Esophagus squamous epithelium (tissue), 5 donors: ENCODE measurements around the gene ADAMTS2. TPM values are rescaled to one million over a fixed set of nuclear protein-coding genes. Genes with fewer than 3 reads are reported as not detected.
"Not testable (repeated sequence)": the region's sequence is repeated elsewhere in the genome, so short reads cannot be mapped to it uniquely, and the experiment has no call there.

ENCODE experiments used
- DNase-seq: peaks from one replicate; lab custom pipeline; 2025; lab: John Stamatoyannopoulos, UW
- H3K27ac ChIP-seq, 4 donors: fragments of 200-600 bp; sonication (generic); one replicate each; pipeline ENCODE4 v1.5.1; 2016 to 2019; ENCODE audit warnings: mild to moderate bottlenecking in 1 of 4
- H3K27me3 ChIP-seq, 4 donors: fragments of 200-600 bp; sonication (generic); 1 replicate in 3 of 4; 2 replicates in 1 of 4; pipeline versions ENCODE4 v1.5.1 to v1.6.0; 2017 to 2021; ENCODE audit warnings: antibody characterized with exemption in 1 of 4
- H3K36me3 ChIP-seq, 3 donors: fragments of 200-600 bp; sonication (generic); one replicate each; pipeline ENCODE4 v1.5.1; 2016 to 2019
- H3K4me1 ChIP-seq, 3 donors: fragments of 200-600 bp; sonication (generic); one replicate each; pipeline ENCODE4 v1.5.1; 2017 to 2019
- H3K4me3 ChIP-seq, 4 donors: fragments of 200-600 bp; sonication (generic); 1 replicate in 3 of 4; 2 replicates in 1 of 4; pipeline ENCODE4 v1.5.1; 2016 to 2019; ENCODE audit warnings: mild to moderate bottlenecking in 2 of 4, moderate library complexity in 1 of 4
- H3K9me3 ChIP-seq, 3 donors: fragments of 200-600 bp; sonication (generic); one replicate each; pipeline ENCODE4 v1.5.1; 2016 to 2019
- CTCF ChIP-seq, 6 experiments: fragments of 450-650 bp in 4 of 6; fragments of 200-600 bp in 2 of 6; sonication (generic) in 2 of 6; IDR thresholded peaks; one replicate each; pipeline ENCODE4 v1.5.1; 2016 to 2019; ENCODE audit warnings: antibody characterized with exemption in 6 of 6, mild to moderate bottlenecking in 4 of 6, moderate library complexity in 4 of 6
- POLR2A ChIP-seq, 4 donors: fragments of 450-650 bp; IDR thresholded peaks; one replicate each; pipeline ENCODE4 v1.6.1; 2017; ENCODE audit warnings: antibody characterized with exemption in 4 of 4, mild to moderate bottlenecking in 4 of 4, moderate library complexity in 3 of 4
- WGBS, 2 donors: methylation state at CpG; one replicate each; pipeline ENCODE4 v1.1.5; 2018; 5-methylcytosine and 5-hydroxymethylcytosine counted together
- intact Hi-C: fragments of 100-400 bp; cut with DNase I; formaldehyde crosslinking; loops from one replicate; pipeline ENCODE4 v1.15.0; 2022
- total RNA-seq, 4 donors: library from RNA; depleted of rRNA; stranded (reverse); fragments of >200 nt; gene quantifications; one replicate each; pipeline ENCODE4 v1.1.0, GENCODE V29; 2016
- donor health status: DM: yes; HTN: yes; CAD: no.

Gene ADAMTS2
- total RNA-seq, 4 donors from 2014 or later: 1.3 to 10.3 (median 5.2) TPM

DNA sequence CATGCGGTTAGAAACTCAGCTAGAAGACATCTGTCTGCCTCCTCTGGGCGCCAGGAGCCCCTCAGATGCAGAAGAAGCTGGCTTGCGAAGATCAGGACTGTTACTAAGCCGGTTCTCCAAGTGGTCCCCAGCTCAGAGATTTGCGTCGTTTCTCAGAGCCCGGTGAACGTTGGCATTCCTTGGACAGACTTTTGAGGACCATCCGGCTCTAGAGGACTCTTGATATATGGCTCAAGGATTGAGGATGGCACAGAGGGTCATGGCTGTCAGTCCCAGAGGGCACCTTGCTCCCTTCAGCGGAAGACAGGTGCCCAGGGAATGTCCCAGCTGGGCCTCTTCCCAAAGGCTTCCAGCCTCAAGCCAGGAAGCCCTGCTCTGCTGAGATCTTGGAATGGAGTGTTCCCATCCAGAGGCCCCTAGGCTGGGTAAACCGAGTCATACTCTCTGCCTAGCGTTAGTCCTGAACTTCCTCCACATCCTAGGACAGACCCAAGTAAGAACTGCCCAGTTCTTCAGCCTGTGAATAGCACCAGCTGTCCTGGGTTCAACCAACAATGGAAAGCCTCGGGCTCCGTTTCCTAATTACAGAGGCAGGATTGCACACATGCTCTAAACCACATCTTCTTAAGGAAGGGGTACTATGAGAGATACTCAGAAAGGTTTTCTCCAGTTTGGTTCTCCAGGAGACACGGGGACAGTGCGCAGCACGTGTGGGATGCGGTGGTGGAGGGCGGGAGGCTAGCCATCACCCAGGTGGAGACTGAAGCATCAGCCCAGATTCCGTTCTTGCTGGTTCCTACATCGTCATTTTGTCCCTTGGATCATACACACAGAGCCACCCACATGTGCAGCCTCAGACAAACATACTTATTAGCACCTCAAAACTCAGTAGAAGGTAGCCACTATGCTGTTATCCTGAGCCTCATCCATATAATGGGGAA lies 233.7 kb downstream of the ADAMTS2 start:
- no peak for TF ChIP-seq CTCF (IDR thresholded peaks at IDR 0.05)
- no peak for TF ChIP-seq POLR2A (IDR thresholded peaks at IDR 0.05)
- peaks cover 0 to 10% (median 0%) of the 10 kb centered on the region in 3 donors for H3K36me3 ChIP-seq
- no peaks in the 10 kb centered on the region for H3K27me3 ChIP-seq
- DNase-seq: no peak
- no peaks in the 10 kb centered on the region for H3K4me1 ChIP-seq
- 84% methylated on average over 15 of the region's 21 CpGs for WGBS, 2 donors
- intact Hi-C loops: no loop called here
- H3K27ac ChIP-seq: no peak overlapping the region
- no peak overlapping the region for H3K4me3 ChIP-seq
- peaks cover 0 to 95% (median 18%) of the 10 kb centered on the region in 3 donors for H3K9me3 ChIP-seq

DNA sequence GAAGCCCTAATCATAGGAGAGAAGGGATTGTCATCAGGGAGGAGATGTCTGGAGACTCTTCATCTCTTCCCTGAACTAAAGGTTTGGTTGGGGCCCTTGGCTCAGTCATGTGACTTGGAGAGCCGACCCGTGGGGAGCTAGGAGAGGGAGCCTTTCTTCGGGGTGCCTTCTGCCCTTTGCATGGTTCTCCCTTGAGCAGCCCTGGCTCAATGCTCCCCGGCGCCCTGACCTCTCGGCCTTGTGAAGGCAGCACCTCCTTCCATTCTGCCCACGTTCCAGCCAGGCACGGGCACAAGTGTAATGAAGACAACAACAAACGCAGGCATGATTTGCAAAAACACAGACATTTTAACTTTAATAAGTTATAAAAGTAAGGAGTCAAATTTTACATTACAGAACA lies 234.7 kb downstream of the ADAMTS2 start:
- WGBS, 2 donors: 70 to 85% methylated on average over 5 to 9 of the region's 9 CpGs
- Histone ChIP-seq H3K27ac (no peak overlapping the region), H3K36me3 (peaks cover 0 to 10% (median 0%) of the 10 kb centered on the region in 3 donors), H3K27me3 (no peaks in the 10 kb centered on the region), H3K4me3 (no peak overlapping the region), H3K9me3 (peaks cover 0 to 85% (median 18%) of the 10 kb centered on the region in 3 donors), H3K4me1 (no peaks in the 10 kb centered on the region)
- intact Hi-C loops: no loop called here
- DNase-seq: no peak
- no peak for TF ChIP-seq POLR2A (IDR thresholded peaks at IDR 0.05)
- TF ChIP-seq CTCF (IDR thresholded peaks at IDR 0.05): no peak

- H3K27me3 ChIP-seq, DNase-seq, H3K36me3 ChIP-seq, intact Hi-C loops, H3K4me3 ChIP-seq, H3K27ac ChIP-seq, H3K4me1 ChIP-seq: not testable (repeated sequence)
- 80 to 91% methylated on average over 3 to 7 of the region's 17 CpGs for WGBS, 2 donors
- H3K9me3 ChIP-seq: peaks cover 11 to 47% (median 35%) of the 10 kb centered on the region in 3 donors
Measured at GRCh38 chr5:179101282-179101681, 244.0 kb downstream of the ADAMTS2 start.

- H3K36me3 ChIP-seq: no peaks in the 10 kb centered on the region
- H3K4me3 ChIP-seq: no peak overlapping the region
- H3K27me3 ChIP-seq: no peaks in the 10 kb centered on the region
- no peaks in the 10 kb centered on the region for H3K4me1 ChIP-seq
- H3K9me3 ChIP-seq: peaks cover 0 to 97% (median 76%) of the 10 kb centered on the region in 3 donors
- WGBS, 2 donors: 76 to 87% methylated on average over 2 of the region's 2 CpGs
- intact Hi-C loops: no loop called here
- no peak for DNase-seq
- no peak for TF ChIP-seq CTCF (IDR thresholded peaks at IDR 0.05)
- no peak for TF ChIP-seq POLR2A (IDR thresholded peaks at IDR 0.05)
- H3K27ac ChIP-seq: no peak overlapping the region
Measured at GRCh38 chr5:179089502-179089901, 255.8 kb downstream of the ADAMTS2 start.

GRCh38 chr5:179080724-179081123 lies 264.5 kb downstream of the ADAMTS2 start:
- 90 to 91% methylated on average over 4 of the region's 4 CpGs for WGBS, 2 donors
- no peaks in the 10 kb centered on the region for H3K4me1 ChIP-seq
- intact Hi-C loops: no loop called here
- DNase-seq: no peak
- no peak overlapping the region for H3K27ac ChIP-seq
- H3K27me3 ChIP-seq: no peaks in the 10 kb centered on the region
- peaks cover 24 to 51% (median 24%) of the 10 kb centered on the region in 3 donors for H3K36me3 ChIP-seq
- peaks cover 5 to 100% (median 96%) of the 10 kb centered on the region in 3 donors for H3K9me3 ChIP-seq
- H3K4me3 ChIP-seq: no peak overlapping the region
- TF ChIP-seq POLR2A (IDR thresholded peaks at IDR 0.05) (no peak), CTCF (IDR thresholded peaks at IDR 0.05) (no peak)
